ENCODE results near the gene AHI1.

The AHI1 gene

GRCh38 chr6:135282395-135282794, 215.1 kb downstream of the AHI1 start:
- no peak overlapping the region for H3K9ac ChIP-seq (ENCODE audit: low read length)
- no peaks in the 10 kb centered on the region for H3K36me3 ChIP-seq (ENCODE audit: control insufficient read depth, low read depth, low read length)
- H3K9me3 ChIP-seq (ENCODE audit: control insufficient read depth, low read depth, low read length) = no peaks in the 10 kb centered on the region
- H3K27me3 ChIP-seq (ENCODE audit: control insufficient read depth, insufficient read depth, low read length) = no peaks in the 10 kb centered on the region
- H3K4me3 ChIP-seq (ENCODE audit: low read length) = no peak overlapping the region
- H3K27ac ChIP-seq (ENCODE audit: low read length) = no peak overlapping the region
- H3K4me1 ChIP-seq (ENCODE audit: control insufficient read depth, low read depth, low read length) = no peaks in the 10 kb centered on the region

DNA sequence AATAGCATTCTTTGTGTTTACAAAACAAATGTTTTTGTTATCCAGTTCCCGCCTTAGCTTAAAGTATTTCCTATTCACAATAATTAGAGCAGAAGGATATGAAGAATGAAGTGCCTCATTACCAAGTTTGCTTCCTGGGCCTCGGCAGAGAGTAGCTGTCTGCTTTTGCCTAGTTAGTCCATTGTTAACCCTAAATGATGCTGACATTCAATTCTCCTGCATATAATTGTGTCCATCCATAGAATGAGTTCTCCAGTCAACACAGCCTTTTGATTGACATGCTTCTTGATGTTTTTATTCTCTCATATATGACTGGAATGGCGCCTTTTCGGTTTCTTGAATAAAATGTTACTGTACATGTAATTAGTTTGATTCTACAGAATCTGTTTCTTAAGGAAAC, 215.6 kb downstream of the AHI1 start:
- Histone ChIP-seq H3K36me3 (ENCODE audit: control insufficient read depth, low read depth, low read length) (no peaks in the 10 kb centered on the region), H3K9ac (ENCODE audit: low read length) (no peak overlapping the region), H3K27me3 (ENCODE audit: control insufficient read depth, insufficient read depth, low read length) (no peaks in the 10 kb centered on the region), H3K4me3 (ENCODE audit: low read length) (no peak overlapping the region), H3K27ac (ENCODE audit: low read length) (no peak overlapping the region), H3K9me3 (ENCODE audit: control insufficient read depth, low read depth, low read length) (no peaks in the 10 kb centered on the region), H3K4me1 (ENCODE audit: control insufficient read depth, low read depth, low read length) (no peaks in the 10 kb centered on the region)

DNA sequence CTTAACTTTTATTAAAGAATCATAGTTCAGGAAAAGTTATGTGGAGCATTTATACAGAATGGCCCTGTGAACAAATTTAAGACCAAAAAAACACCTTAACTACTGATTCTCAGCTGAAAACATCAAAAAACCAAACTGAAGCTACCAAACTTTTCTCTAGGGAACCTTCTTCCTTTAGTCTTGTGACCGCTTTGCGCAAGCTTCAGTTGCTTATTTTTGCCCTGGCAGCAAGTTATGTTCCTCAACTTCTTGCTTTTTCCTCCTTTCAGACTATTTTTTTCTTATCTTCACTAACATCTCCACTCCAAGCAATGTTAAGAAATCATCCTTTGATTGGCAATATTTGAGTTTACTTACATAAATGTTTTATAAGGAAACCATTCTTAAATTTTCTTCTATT, 216.3 kb downstream of the AHI1 start:
- Histone ChIP-seq H3K27ac (ENCODE audit: low read length) (no peak overlapping the region), H3K4me1 (ENCODE audit: control insufficient read depth, low read depth, low read length) (no peaks in the 10 kb centered on the region), H3K36me3 (ENCODE audit: control insufficient read depth, low read depth, low read length) (no peaks in the 10 kb centered on the region), H3K9me3 (ENCODE audit: control insufficient read depth, low read depth, low read length) (no peaks in the 10 kb centered on the region), H3K9ac (ENCODE audit: low read length) (no peak overlapping the region), H3K27me3 (ENCODE audit: control insufficient read depth, insufficient read depth, low read length) (no peaks in the 10 kb centered on the region), H3K4me3 (ENCODE audit: low read length) (no peak overlapping the region)

DNA sequence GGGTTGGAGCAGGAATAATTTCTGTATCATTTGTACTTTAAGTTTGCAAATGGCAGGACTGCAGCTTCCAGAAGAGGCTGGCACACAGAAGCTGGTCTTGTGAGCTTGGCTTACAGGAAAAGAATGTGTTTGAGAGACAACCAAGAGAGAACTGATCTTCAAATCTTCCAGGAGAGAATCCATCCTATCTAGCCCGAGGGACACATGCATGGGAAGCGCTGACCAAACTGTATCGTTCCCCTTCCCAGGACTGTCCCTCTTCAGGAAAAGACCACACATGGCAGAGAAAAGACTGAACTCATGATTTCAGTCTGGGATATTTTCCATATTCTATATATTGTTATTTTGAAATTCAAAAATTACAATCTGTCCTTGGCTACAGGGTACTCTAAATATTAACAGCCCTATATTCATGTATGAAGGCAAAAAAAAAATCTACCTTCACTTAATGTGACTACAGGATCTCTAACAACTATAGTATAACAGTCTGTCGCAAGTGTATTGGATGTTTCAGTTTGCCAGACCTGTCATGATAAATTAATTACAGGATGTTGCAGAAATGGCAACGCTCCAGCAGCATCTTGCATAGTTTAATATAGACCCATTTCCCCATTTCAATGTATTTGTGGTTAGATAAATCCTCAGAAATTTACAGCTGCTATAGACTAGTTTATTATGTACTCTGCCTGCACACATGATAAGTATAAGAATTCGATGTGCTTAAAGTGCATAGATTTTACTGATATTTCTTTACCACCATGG, 217.0 kb downstream of the AHI1 start:
- Histone ChIP-seq H3K9ac (ENCODE audit: low read length) (no peak overlapping the region), H3K9me3 (ENCODE audit: control insufficient read depth, low read depth, low read length) (no peaks in the 10 kb centered on the region), H3K27ac (ENCODE audit: low read length) (no peak overlapping the region), H3K36me3 (ENCODE audit: control insufficient read depth, low read depth, low read length) (no peaks in the 10 kb centered on the region), H3K27me3 (ENCODE audit: control insufficient read depth, insufficient read depth, low read length) (peaks cover 2% of the 10 kb centered on the region), H3K4me1 (ENCODE audit: control insufficient read depth, low read depth, low read length) (peaks cover 2% of the 10 kb centered on the region), H3K4me3 (ENCODE audit: low read length) (no peak overlapping the region)

DNA sequence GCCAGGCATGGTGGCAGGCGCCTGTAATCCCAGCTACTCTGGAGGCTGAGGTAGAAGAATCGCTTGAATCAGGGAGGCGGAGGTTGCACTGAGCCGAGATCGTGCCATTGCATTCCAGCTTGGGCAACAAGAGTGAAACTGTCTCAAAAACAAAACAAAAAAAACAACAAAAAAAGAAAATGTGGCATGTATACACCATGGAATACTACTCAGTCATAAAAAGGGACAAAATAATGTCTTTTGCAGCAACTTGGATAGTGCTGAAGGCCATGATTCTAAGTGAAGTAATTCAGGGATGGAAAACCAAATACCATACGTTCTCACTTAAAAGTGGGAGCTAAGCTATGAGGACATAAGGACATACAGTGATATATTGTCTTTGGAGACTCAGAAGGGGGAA, 220.1 kb downstream of the AHI1 start:
- Histone ChIP-seq H3K4me3 (ENCODE audit: low read length) (no peak overlapping the region), H3K9me3 (ENCODE audit: control insufficient read depth, low read depth, low read length) (no peaks in the 10 kb centered on the region), H3K9ac (ENCODE audit: low read length) (no peak overlapping the region), H3K36me3 (ENCODE audit: control insufficient read depth, low read depth, low read length) (no peaks in the 10 kb centered on the region), H3K27me3 (ENCODE audit: control insufficient read depth, insufficient read depth, low read length) (peaks cover 13% of the 10 kb centered on the region), H3K4me1 (ENCODE audit: control insufficient read depth, low read depth, low read length) (peaks cover 15% of the 10 kb centered on the region), H3K27ac (ENCODE audit: low read length) (no peak overlapping the region)

GRCh38 chr6:135274561-135275293, 222.8 kb downstream of the AHI1 start:
- Histone ChIP-seq H3K9me3 (ENCODE audit: control insufficient read depth, low read depth, low read length) (no peaks in the 10 kb centered on the region), H3K4me1 (ENCODE audit: control insufficient read depth, low read depth, low read length) (peaks cover 25% of the 10 kb centered on the region), H3K27ac (ENCODE audit: low read length) (no peak overlapping the region), H3K4me3 (ENCODE audit: low read length) (no peak overlapping the region), H3K36me3 (ENCODE audit: control insufficient read depth, low read depth, low read length) (no peaks in the 10 kb centered on the region), H3K27me3 (ENCODE audit: control insufficient read depth, insufficient read depth, low read length) (peaks cover 13% of the 10 kb centered on the region), H3K9ac (ENCODE audit: low read length) (no peak overlapping the region)

GRCh38 chr6:135271626-135272025, 225.9 kb downstream of the AHI1 start:
- Histone ChIP-seq H3K4me1 (ENCODE audit: control insufficient read depth, low read depth, low read length) (peaks cover 35% of the 10 kb centered on the region), H3K27ac (ENCODE audit: low read length) (no peak overlapping the region), H3K27me3 (ENCODE audit: control insufficient read depth, insufficient read depth, low read length) (peaks cover 13% of the 10 kb centered on the region), H3K9me3 (ENCODE audit: control insufficient read depth, low read depth, low read length) (no peaks in the 10 kb centered on the region), H3K9ac (ENCODE audit: low read length) (no peak overlapping the region), H3K36me3 (ENCODE audit: control insufficient read depth, low read depth, low read length) (no peaks in the 10 kb centered on the region), H3K4me3 (ENCODE audit: low read length) (no peak overlapping the region)

DNA sequence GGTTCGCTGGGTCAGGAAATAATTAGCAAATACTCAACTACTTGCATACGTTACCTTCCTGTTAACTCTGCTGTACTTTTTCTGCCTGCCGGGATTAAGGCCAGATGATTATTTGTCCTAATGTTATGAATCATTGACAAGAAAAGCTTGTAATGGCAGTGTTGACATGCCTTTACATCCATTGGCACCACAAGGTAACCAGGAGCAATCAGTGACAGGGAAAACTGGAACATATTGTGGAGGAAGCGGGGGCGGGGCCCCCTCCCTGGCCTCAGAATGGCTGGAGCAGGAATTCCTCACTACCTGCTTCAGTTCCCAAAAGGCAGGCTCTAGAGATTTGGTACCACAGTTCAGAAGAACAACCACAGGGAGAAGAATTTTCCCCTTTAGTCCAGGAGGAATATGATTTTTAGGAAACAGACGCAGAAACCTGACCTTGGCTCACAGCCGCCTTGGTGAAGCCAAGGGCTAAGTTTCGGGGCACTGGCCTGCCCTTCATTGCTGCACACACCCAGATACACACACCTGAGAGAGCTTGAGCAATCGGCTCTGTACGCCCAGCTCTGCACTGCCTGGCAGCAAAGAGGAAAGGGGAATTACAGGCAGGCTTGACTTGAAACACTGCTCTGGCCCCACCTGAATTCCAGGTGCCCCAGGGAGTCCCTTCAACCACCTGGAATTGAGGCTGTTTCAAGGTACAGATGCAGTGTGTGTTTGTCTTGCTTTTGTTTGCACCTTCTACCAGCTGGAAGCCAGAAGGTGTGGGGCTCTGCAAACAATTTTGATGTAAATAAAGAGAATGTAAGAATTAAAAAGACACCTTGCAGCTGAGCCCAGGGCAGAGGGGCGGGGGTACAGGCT, 226.6 kb downstream of the AHI1 start:
- peak overlapping the region; percentile 34 for H3K4me3 ChIP-seq (ENCODE audit: low read length)
- peaks cover 35% of the 10 kb centered on the region for H3K4me1 ChIP-seq (ENCODE audit: control insufficient read depth, low read depth, low read length)
- H3K9ac ChIP-seq (ENCODE audit: low read length) = peak overlapping the region; percentile 31

DNA sequence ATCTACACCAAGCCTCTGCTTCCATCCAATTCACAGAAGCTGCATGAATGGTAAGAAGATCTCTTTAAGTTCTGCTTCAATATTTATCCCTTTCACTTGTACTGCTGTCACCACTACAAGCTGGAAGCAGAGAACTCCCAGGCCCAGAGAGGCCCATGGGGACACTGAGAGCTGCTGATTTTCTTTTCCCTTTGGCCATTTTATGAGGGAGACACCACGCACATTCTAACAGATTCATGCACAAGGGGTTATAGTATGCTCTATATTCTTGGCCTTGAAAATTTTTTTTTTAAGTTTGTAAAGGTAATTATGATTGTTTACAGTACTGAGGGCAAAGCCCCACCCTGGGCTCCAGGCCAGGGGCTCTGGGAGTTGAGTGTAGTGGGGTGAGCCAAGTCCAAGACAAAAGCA, 228.1 kb downstream of the AHI1 start:
- Histone ChIP-seq H3K4me1 (ENCODE audit: control insufficient read depth, low read depth, low read length) (peaks cover 22% of the 10 kb centered on the region), H3K27ac (ENCODE audit: low read length) (no peak overlapping the region), H3K4me3 (ENCODE audit: low read length) (no peak overlapping the region)

More for the DNA sequence above, 226.6 kb downstream of the AHI1 start:
- Histone ChIP-seq H3K27ac (ENCODE audit: low read length) (peak overlapping the region; percentile 48), H3K27me3 (ENCODE audit: control insufficient read depth, insufficient read depth, low read length) (peaks cover 13% of the 10 kb centered on the region), H3K9me3 (ENCODE audit: control insufficient read depth, low read depth, low read length) (no peaks in the 10 kb centered on the region), H3K36me3 (ENCODE audit: control insufficient read depth, low read depth, low read length) (no peaks in the 10 kb centered on the region)

GRCh38 chr6:135268740-135269139, 228.8 kb downstream of the AHI1 start:
- Histone ChIP-seq H3K27me3 (ENCODE audit: control insufficient read depth, insufficient read depth, low read length) (no peaks in the 10 kb centered on the region), H3K9me3 (ENCODE audit: control insufficient read depth, low read depth, low read length) (no peaks in the 10 kb centered on the region), H3K27ac (ENCODE audit: low read length) (no peak overlapping the region), H3K9ac (ENCODE audit: low read length) (no peak overlapping the region), H3K4me3 (ENCODE audit: low read length) (no peak overlapping the region), H3K36me3 (ENCODE audit: control insufficient read depth, low read depth, low read length) (no peaks in the 10 kb centered on the region), H3K4me1 (ENCODE audit: control insufficient read depth, low read depth, low read length) (peaks cover 20% of the 10 kb centered on the region)

More for the DNA sequence above, 228.1 kb downstream of the AHI1 start:
- Histone ChIP-seq H3K9me3 (ENCODE audit: control insufficient read depth, low read depth, low read length) (no peaks in the 10 kb centered on the region), H3K9ac (ENCODE audit: low read length) (no peak overlapping the region), H3K36me3 (ENCODE audit: control insufficient read depth, low read depth, low read length) (no peaks in the 10 kb centered on the region), H3K27me3 (ENCODE audit: control insufficient read depth, insufficient read depth, low read length) (peaks cover under 1% of the 10 kb centered on the region)

DNA sequence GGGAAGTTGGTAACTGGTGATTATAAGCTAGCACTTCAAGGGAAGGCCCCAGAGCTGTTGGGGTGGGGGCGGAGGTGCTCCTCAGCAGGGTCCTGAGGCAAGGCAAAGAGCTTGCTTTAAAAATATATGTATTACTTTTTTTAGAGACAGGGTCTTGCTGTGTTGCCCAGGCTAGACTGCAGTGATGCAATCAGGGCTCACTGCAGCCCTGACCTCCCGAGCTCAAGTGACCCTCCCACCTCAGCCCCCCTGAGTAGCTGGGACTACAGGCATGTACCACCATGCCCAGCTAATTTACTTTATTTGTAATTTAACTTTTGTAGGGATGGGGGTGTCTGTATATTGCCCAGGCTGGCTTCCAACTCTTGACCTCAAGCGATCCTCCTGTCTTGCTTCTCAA, 229.3 kb downstream of the AHI1 start:
- H3K36me3 ChIP-seq (ENCODE audit: control insufficient read depth, low read depth, low read length) = no peaks in the 10 kb centered on the region
- no peak overlapping the region for H3K9ac ChIP-seq (ENCODE audit: low read length)
- peaks cover 20% of the 10 kb centered on the region for H3K4me1 ChIP-seq (ENCODE audit: control insufficient read depth, low read depth, low read length)
- no peak overlapping the region for H3K4me3 ChIP-seq (ENCODE audit: low read length)
- no peaks in the 10 kb centered on the region for H3K27me3 ChIP-seq (ENCODE audit: control insufficient read depth, insufficient read depth, low read length)
- H3K27ac ChIP-seq (ENCODE audit: low read length) = no peak overlapping the region
- no peaks in the 10 kb centered on the region for H3K9me3 ChIP-seq (ENCODE audit: control insufficient read depth, low read depth, low read length)
